Peyer's patch (tissue), 4 donors: ENCODE results near the gene LMTK2.

Experiments used
- CTCF ChIP-seq, 6 experiments: fragments of 450-650 bp in 4 of 6; fragments of 200-600 bp in 2 of 6; sonication (generic) in 1 of 6; IDR thresholded peaks; one replicate each; pipeline ENCODE4 v1.5.1; 2017 to 2019; ENCODE audit warnings: antibody characterized with exemption in 6 of 6, mild to moderate bottlenecking in 3 of 6, moderate library complexity in 1 of 6
- POLR2A ChIP-seq, 2 donors: fragments of 450-650 bp; IDR thresholded peaks; one replicate each; pipeline ENCODE4 v1.5.1; 2017; ENCODE audit warnings: antibody characterized with exemption in 2 of 2, mild to moderate bottlenecking in 2 of 2, moderate library complexity in 2 of 2

DNA sequence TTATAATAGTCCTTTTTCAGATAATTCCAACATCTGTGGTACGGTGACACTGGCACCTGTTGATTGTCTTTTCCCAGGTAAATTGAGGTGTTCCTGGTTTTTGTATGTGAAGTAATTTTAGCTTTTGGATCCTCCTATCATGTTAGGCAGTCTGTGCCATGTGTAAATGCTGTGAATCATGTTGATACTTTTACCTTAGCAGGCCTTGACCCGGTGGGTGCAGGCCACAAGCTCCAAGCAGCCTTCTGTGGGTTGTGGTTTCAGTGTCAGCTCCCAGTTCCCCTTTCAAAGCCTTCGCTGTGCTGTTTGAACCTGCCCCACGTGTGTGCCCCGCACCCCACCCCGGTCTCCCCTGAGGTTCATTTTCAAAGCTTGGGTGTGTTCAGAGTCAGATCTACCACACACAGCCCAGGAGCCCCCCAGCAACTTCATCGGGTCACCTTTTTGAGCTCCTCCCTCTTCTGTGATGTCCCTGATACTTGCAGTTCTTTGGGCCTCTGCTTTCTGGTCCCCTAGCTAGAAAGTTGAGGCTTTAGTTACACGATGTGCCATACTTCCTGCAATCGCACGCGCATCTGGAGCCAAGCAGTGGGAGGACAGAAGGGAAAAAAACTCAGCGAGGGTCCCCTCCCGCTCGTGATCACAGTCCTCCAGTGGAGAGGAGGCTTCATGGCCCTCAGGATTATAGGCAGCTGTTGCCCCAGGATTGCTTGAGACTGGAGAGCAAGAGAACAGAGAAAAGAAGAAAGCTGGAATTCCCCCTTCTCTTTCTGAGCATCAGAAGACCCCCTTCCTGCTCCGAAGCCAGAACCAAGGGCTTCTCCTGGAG, 95.9 kb downstream of the LMTK2 start:
- TF ChIP-seq CTCF (IDR thresholded peaks at IDR 0.05) (no peak), POLR2A (IDR thresholded peaks at IDR 0.05) (no peak)
